HG03108 (cell line): ENCODE measurements around the gene CHST11.
A peak's percentile ranks its signal among the peaks of the same experiment; 100 is the strongest.
"Not testable (repeated sequence)": the region's sequence is repeated elsewhere in the genome, so short reads cannot be mapped to it uniquely, and the experiment has no call there.

ENCODE experiments used
- ATAC-seq: cut with Tn5 transposase; IDR thresholded peaks from one replicate; pipeline ENCODE4 v1.9.1; 2021; ENCODE audit warnings: moderate library complexity; ENCODE audit not compliant: unreplicated experiment

The CHST11 gene

GRCh38 chr12:104599272-104600035, 142.7 kb downstream of the CHST11 start:
- ATAC-seq, result no peak

DNA sequence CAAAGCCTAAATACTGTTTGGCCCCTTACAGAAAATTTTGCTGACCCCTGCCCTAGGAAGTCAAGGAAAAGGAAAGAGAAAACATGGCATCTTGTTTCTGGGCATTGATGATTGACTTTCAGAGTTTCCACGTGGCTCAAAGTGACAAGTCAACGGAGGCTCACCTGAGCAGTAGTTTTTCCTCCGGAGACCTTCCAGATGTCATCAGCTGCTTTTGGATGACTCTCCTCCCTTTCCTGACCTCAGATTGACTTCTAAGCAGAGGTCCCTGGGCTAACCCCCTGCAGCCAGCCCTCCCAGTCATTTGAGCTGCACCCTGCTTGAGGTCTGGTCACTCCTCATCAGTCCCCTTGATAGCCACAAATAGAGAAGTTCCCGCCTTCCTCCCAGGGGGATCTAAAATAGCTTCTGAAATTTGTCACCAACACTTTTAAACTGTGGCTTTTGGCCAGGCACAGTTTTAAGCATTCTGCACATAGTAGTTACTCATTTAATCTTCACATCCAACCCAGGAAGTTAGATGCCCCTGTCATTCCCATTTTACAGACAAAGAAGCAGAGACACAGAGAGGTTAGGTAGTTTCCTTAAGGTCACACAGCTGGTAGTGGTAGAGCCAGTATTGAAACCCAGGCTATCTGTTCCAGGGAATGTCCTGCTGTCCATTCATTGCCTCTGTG, 143.4 kb downstream of the CHST11 start:
- ATAC-seq, result no peak

DNA sequence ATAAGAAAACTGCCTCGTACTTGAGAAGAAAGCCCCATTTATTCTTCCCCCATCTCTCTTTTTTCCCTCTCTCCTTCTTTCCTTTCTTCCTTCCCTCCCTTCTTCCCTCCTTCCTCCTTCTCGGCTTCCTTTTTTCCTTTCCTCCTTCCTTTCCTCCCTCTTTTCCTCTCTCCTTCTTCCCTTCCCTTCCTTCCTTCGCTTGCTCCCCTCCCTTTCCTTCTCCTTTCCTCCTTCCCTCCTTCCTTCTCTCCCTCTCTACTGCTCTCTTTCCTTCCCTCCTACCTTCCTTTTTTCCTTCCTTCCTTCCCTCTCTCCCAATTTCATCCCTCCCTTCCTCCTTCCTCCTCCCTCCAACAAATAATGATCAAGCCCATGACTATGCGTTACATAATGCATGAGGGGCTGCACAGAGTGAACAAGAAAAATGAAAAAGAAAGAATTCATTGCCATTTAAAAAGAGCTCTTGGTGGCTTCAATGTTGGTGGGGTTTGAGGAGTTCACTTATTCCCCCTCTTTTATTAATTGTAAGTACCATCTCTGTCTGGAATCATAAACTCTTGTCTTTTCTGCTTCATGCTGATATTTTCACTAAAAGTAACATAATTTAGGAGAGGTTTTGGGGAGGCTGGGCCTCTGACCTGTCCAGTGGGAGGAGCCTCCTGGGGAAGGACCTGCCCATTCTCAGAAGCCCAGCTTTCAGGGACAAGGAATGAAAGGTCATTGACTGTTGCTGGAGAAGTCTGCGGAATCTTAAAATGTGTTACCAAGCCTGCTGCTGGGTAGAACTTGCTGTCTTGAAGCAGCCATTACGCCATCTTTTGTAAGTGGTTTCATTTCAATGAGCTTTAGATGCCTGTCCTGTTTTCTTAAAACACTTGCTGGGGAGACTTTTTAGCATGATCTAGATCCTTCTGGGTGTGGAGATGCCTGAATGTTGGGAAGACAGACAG, 144.3 kb downstream of the CHST11 start:
- ATAC-seq, result no peak

DNA sequence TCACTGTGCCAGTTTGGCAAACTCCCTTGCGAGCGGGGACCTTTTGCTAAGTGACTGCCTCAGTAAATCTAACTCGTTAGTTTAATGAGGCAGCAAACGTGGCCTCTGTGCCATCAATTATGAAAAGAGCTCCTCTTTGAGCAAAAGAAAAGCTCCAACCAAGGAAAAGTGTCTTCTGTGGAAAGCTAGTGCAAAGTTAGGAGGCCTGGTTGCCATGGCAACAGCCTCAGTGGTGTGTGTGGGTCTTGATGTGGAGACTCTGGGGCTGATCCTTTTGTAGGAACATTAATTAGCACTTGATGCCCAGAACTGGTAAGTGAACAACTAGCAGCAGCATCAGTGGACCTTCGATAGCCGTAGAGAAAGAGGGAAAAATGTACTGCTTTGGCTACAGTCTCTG, 145.7 kb downstream of the CHST11 start:
- no peak for ATAC-seq

- ATAC-seq, result no peak
Measured at GRCh38 chr12:104602896-104603295, 146.1 kb downstream of the CHST11 start.

GRCh38 chr12:104603545-104603973, 146.8 kb downstream of the CHST11 start:
- no peak for ATAC-seq

GRCh38 chr12:104604070-104604994, 147.6 kb downstream of the CHST11 start:
- peak; percentile 82 for ATAC-seq

DNA sequence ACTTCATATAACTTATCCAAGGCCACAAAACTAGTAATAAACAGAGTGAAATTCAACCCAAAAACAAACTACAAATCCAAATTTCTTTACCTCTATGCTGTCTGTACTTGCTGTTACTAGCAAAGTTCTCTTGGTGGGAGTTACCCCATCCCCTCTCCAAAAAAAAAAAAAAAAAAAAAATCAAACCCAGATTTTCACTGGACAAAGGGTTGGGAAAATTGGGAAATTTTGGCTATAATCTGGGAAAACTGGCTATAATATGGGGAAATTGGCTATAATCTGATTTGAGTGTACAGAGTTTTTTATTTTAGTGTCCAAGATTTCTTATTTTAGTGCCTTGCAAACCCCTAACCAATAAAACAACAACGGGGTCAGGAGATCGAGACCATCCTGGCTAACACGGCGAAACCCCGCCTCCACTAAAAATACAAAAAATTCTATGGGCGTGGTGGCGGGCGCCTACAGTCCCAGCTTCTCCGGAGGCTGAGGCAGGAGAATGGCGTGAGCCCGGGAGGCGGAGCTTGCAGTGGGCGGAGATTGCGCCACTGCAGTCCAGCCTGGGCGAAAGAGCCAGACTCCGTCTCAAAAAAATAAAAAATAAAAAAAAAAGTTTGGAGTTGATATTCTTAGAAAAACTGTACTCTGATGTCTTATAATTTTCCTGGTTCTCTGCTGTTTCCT, 148.4 kb downstream of the CHST11 start:
- no peak for ATAC-seq

GRCh38 chr12:104605685-104606084, 148.9 kb downstream of the CHST11 start:
- ATAC-seq, result no peak

DNA sequence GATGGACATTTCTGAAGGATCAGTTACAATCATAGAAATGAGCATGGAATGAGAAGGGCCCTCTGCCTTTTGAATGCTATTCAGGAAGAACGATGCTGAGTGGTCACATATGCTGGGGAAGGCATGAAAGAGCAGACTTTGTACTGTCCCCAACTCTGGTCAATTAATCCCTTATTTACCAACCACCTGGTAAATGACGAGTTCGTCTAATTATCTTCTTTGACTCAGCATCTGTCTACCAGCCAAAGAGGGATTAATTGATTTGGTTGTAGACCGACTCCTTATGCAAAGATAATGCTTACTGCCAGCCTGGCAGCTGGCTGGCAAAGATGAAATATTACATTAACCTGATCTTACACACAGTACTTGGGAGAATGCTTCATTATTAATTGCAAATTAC, 152.2 kb downstream of the CHST11 start:
- no peak for ATAC-seq

DNA sequence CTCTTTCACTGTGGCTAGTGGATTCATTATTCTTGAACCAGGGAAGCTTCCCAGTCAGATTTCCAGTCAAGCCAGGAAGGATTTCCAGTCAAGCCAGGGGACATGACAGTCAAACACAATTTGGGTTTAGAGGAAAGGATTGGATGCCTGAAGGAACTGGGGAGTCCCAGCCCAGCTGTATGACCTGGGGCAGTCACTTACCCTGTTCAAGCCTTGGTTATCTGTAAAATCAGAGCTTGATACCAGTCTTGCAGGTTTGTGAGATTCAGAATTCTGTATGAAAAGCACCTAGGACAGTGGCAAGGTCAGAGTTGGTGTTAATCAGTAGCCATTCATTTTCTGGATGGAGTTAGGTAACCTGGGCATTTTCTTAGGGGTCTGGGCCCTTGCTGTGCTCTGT, 152.7 kb downstream of the CHST11 start:
- ATAC-seq, result no peak

- ATAC-seq, result no peak
Measured at GRCh38 chr12:104610513-104611235, 153.9 kb downstream of the CHST11 start.

- no peak for ATAC-seq
Measured at GRCh38 chr12:104611671-104612070, 154.9 kb downstream of the CHST11 start.

- ATAC-seq, result not testable (repeated sequence)
Measured at GRCh38 chr12:104613372-104613771, 156.6 kb downstream of the CHST11 start.

- no peak for ATAC-seq
Measured at GRCh38 chr12:104615048-104615561, 158.4 kb downstream of the CHST11 start.

- ATAC-seq, result no peak
Measured at GRCh38 chr12:104618691-104619090, 161.9 kb downstream of the CHST11 start.

- ATAC-seq, result no peak
Measured at GRCh38 chr12:104619305-104619704, 162.6 kb downstream of the CHST11 start.

- no peak for ATAC-seq
Measured at GRCh38 chr12:104620837-104621531, 164.2 kb downstream of the CHST11 start.
